GM18508 (cell line): ENCODE measurements around the gene SLX4IP.
A peak's percentile ranks its signal among the peaks of the same experiment; 100 is the strongest.

Source experiments
- ATAC-seq: cut with Tn5 transposase; IDR thresholded peaks from one replicate; pipeline ENCODE4 v1.9.1; 2021; ENCODE audit warnings: moderate number of reproducible peaks; ENCODE audit not compliant: insufficient read depth, unreplicated experiment

SLX4IP gene

GRCh38 chr20:10654250-10654610 is 219.1 kb downstream of the SLX4IP start:
- ATAC-seq: no peak

- ATAC-seq: peak; percentile 43
These were observed 219.5 kb downstream of the SLX4IP start for GRCh38 chr20:10654630-10655029.

GRCh38 chr20:10655720-10656669 is 220.9 kb downstream of the SLX4IP start:
- no peak for ATAC-seq

- no peak for ATAC-seq
These were observed 222.3 kb downstream of the SLX4IP start for GRCh38 chr20:10657453-10657852.

- ATAC-seq: no peak
These were observed 223.1 kb downstream of the SLX4IP start for GRCh38 chr20:10658051-10658823.

- no peak for ATAC-seq
These were observed 223.9 kb downstream of the SLX4IP start for GRCh38 chr20:10658876-10659632.

- no peak for ATAC-seq
These were observed 224.8 kb downstream of the SLX4IP start for GRCh38 chr20:10659651-10660601.

GRCh38 chr20:10660661-10661060 is 225.6 kb downstream of the SLX4IP start:
- no peak for ATAC-seq

GRCh38 chr20:10661261-10661660 is 226.2 kb downstream of the SLX4IP start:
- ATAC-seq: no peak

GRCh38 chr20:10662151-10662550 is 227.0 kb downstream of the SLX4IP start:
- ATAC-seq: no peak

- ATAC-seq: no peak
These were observed 227.8 kb downstream of the SLX4IP start for GRCh38 chr20:10662661-10663458.

GRCh38 chr20:10663756-10664155 is 228.7 kb downstream of the SLX4IP start:
- ATAC-seq: no peak

- ATAC-seq: no peak
These were observed 230.0 kb downstream of the SLX4IP start for GRCh38 chr20:10665027-10665561.

- ATAC-seq: no peak
These were observed 230.7 kb downstream of the SLX4IP start for GRCh38 chr20:10665791-10666190.

GRCh38 chr20:10666221-10667076 is 231.3 kb downstream of the SLX4IP start:
- ATAC-seq: no peak

GRCh38 chr20:10667077-10667401 is 231.9 kb downstream of the SLX4IP start:
- no peak for ATAC-seq

- no peak for ATAC-seq
These were observed 232.6 kb downstream of the SLX4IP start for GRCh38 chr20:10667560-10668167.
